ENCODE results near the gene KCNMA1. TPM values are rescaled to one million over a fixed set of nuclear protein-coding genes. Genes with fewer than 3 reads are reported as not detected.

KCNMA1 gene
- total and polyA plus RNA-seq, 4 donors: 36.2 to 95.0 (median 54.3) TPM

DNA sequence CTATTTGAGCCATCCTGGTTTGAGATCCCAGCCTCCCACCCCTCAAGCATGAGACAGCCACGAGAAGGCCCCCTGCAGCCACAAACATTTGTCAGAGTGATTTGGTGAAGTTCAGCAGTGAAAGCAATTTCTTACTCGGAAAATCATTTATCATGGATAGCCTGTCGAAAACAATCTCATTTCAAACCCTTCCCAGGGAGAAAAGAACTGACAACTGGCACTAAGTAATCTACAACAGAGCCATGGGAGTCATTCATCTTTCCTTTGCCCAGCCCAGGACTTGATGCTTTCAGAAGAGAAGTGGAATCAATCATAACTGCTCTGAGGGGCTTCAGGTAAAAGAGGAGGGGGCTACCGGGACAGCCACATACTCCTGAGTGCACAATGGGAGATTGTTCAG is 411.2 kb downstream of the KCNMA1 start:
- 10% methylated on average over 2 of the region's 4 CpGs for WGBS (ENCODE audit: insufficient coverage)
- Histone ChIP-seq H3K4me3 (ENCODE audit: low read depth, low read length) (no peak overlapping the region), H3K36me3 (ENCODE audit: control insufficient read depth, insufficient read depth, low read length) (no peaks in the 10 kb centered on the region), H3K4me1 (ENCODE audit: control insufficient read depth, insufficient read depth, low read length) (peaks cover 12% of the 10 kb centered on the region), H3K27ac (ENCODE audit: low read depth, low read length) (no peak overlapping the region), H3K27me3 (ENCODE audit: control insufficient read depth, insufficient read depth, low read length) (no peaks in the 10 kb centered on the region), H3K9me3 (ENCODE audit: control insufficient read depth, insufficient read depth, low read length) (no peaks in the 10 kb centered on the region)
- DNase-seq (ENCODE audit: low read depth in 4 of 6, low spot score in 6 of 6): peak in 1 of 6 donors; percentile 66

DNA sequence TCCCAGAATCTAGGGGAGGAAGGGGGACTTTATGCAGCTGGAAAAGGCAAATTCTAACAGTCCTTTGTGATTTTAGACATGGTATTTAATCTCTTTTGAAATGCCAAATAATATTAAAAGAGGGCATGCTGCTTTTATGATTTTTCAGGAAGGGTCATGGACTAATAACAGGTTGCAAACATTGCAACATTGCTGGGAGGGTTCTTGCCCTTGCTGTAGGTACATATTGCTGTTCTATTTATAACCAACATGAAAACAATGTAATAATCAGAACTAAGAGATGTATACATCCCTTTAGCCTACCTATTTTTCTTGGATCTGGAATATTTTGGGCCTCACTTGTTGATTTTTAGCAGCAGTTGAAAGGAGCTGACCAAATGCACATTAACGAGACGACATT is 411.6 kb downstream of the KCNMA1 start:
- no peak overlapping the region for H3K27ac ChIP-seq (ENCODE audit: low read depth, low read length)
- H3K4me3 ChIP-seq (ENCODE audit: low read depth, low read length): no peak overlapping the region
- DNase-seq (ENCODE audit: low read depth in 4 of 6, low spot score in 6 of 6): no peak
- no peaks in the 10 kb centered on the region for H3K9me3 ChIP-seq (ENCODE audit: control insufficient read depth, insufficient read depth, low read length)
- H3K4me1 ChIP-seq (ENCODE audit: control insufficient read depth, insufficient read depth, low read length): peaks cover 12% of the 10 kb centered on the region
- H3K36me3 ChIP-seq (ENCODE audit: control insufficient read depth, insufficient read depth, low read length): no peaks in the 10 kb centered on the region
- no CpG with 5 or more reads among the region's 2 CpGs for WGBS (ENCODE audit: insufficient coverage)
- no peaks in the 10 kb centered on the region for H3K27me3 ChIP-seq (ENCODE audit: control insufficient read depth, insufficient read depth, low read length)

DNA sequence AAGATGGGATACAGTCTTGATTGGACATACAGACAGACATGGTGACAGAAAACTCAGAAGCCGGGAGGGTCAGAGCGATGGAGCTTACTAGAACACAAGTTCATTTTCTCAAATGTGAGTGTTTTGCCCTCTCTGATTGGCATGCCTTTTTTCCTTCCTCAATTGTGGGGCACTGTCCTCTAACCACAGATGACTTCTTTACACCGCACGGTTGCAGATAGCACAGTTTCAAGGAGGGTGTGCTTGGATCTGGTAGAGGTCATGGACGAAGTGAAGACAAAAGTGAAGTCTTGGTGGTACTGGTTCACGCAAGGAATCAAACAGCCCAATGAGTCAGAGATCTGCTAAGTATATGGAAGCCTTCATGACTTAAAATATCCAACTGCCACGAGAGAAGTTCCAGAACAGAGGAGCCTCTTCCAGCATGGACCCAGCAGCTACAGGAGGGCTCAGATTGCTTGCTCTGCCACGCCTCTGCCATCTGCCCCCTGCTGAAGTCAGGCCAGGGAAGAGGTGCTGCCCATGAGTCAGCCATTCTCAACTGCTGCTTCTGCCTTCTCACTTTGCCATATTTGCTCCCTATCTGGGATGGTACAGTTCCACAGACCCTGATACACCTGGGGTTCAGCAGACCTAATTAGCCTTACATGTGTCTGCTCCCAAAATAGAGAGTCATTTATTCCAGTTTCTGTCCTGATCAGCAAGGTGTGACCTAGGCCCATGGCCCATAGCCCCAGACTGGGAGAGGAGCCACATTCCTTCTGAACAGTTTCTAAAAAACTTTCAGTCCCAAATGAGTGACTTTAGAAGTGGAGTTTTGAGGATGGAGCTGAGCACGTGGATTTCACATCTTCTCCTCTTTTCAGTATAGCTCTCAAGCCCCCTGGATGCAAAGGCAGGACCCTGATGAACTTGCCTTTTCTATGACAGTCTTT is 413.8 kb downstream of the KCNMA1 start:
- Histone ChIP-seq H3K9me3 (ENCODE audit: control insufficient read depth, insufficient read depth, low read length) (no peaks in the 10 kb centered on the region), H3K4me3 (ENCODE audit: low read depth, low read length) (no peak overlapping the region), H3K27ac (ENCODE audit: low read depth, low read length) (no peak overlapping the region), H3K4me1 (ENCODE audit: control insufficient read depth, insufficient read depth, low read length) (peaks cover 12% of the 10 kb centered on the region), H3K27me3 (ENCODE audit: control insufficient read depth, insufficient read depth, low read length) (no peaks in the 10 kb centered on the region), H3K36me3 (ENCODE audit: control insufficient read depth, insufficient read depth, low read length) (no peaks in the 10 kb centered on the region)
- 90% methylated on average over 8 of the region's 9 CpGs for WGBS (ENCODE audit: insufficient coverage)
- no peak for DNase-seq (ENCODE audit: low read depth in 4 of 6, low spot score in 6 of 6)

DNA sequence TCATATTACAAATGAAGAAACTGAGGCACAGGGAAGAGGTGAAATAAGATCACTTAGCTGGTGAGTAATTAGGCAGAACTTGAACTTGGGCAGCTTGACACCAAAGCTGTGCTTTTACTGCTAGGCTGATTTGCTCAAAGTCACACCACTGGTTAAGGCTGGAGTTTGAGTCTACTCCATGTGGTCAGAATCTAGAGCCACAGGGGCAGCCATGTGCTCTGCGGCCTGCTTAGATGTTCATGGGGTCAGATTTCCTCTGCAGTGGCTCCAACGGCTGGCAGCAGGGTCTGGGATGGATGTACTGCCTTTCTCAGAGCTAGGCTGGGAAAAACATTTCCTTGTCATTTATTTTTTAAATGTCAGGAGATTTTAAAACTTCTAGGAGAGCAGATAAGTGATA is 417.5 kb downstream of the KCNMA1 start:
- Histone ChIP-seq H3K36me3 (ENCODE audit: control insufficient read depth, insufficient read depth, low read length) (no peaks in the 10 kb centered on the region), H3K27me3 (ENCODE audit: control insufficient read depth, insufficient read depth, low read length) (no peaks in the 10 kb centered on the region), H3K27ac (ENCODE audit: low read depth, low read length) (no peak overlapping the region), H3K9me3 (ENCODE audit: control insufficient read depth, insufficient read depth, low read length) (no peaks in the 10 kb centered on the region), H3K4me3 (ENCODE audit: low read depth, low read length) (no peak overlapping the region), H3K4me1 (ENCODE audit: control insufficient read depth, insufficient read depth, low read length) (no peaks in the 10 kb centered on the region)
- DNase-seq (ENCODE audit: low read depth in 4 of 6, low spot score in 6 of 6): no peak
- 85% methylated on average over 2 of the region's 2 CpGs for WGBS (ENCODE audit: insufficient coverage)

DNA sequence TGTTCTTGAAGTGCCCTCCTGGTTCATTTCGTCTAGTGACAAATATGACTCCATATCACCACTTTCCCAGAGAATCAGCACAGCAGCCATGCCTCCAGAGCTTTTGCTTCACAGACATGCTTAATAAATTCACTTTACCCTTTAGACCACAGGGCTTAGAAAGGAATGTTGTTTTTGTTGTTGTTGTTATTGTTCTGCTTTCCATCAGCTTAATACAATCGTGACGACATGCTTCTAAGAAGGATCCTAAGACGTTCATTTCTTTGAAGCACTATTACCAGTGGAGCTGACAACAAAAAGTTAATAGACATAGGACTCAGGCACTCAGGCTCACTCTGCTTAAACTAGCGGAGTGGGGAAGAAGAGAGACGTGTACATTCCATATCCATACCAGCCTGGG is 418.6 kb downstream of the KCNMA1 start:
- no peak for DNase-seq (ENCODE audit: low read depth in 4 of 6, low spot score in 6 of 6)
- Histone ChIP-seq H3K9me3 (ENCODE audit: control insufficient read depth, insufficient read depth, low read length) (no peaks in the 10 kb centered on the region), H3K4me1 (ENCODE audit: control insufficient read depth, insufficient read depth, low read length) (peaks cover 5% of the 10 kb centered on the region), H3K36me3 (ENCODE audit: control insufficient read depth, insufficient read depth, low read length) (no peaks in the 10 kb centered on the region), H3K27ac (ENCODE audit: low read depth, low read length) (no peak overlapping the region), H3K4me3 (ENCODE audit: low read depth, low read length) (no peak overlapping the region), H3K27me3 (ENCODE audit: control insufficient read depth, insufficient read depth, low read length) (no peaks in the 10 kb centered on the region)
- 79% methylated on average over 2 of the region's 6 CpGs for WGBS (ENCODE audit: insufficient coverage)

DNA sequence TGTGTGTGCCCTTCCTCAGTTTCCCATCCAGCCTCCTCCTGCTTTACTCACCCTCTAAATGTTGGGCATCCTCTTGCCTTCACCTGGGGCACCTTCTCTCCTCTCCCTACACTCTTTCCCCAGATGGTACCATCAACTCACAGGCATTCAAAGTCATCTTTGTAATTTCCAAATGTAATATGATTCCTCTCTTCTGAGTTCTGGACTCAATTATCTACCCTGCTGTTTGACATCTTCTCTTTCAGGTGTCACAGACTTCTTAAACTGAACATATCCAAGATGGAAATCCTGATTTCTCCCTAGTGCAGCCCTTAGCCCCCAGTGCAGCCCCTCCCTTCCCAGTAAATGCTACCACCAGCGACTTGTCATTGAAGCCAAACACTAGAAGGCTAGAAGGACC is 422.8 kb downstream of the KCNMA1 start:
- Histone ChIP-seq H3K27me3 (ENCODE audit: control insufficient read depth, insufficient read depth, low read length) (no peaks in the 10 kb centered on the region), H3K4me3 (ENCODE audit: low read depth, low read length) (no peak overlapping the region), H3K27ac (ENCODE audit: low read depth, low read length) (no peak overlapping the region), H3K4me1 (ENCODE audit: control insufficient read depth, insufficient read depth, low read length) (peaks cover 5% of the 10 kb centered on the region), H3K36me3 (ENCODE audit: control insufficient read depth, insufficient read depth, low read length) (no peaks in the 10 kb centered on the region), H3K9me3 (ENCODE audit: control insufficient read depth, insufficient read depth, low read length) (no peaks in the 10 kb centered on the region)
- no peak for DNase-seq (ENCODE audit: low read depth in 4 of 6, low spot score in 6 of 6)
- 91% methylated on average over 1 of the region's 1 CpG for WGBS (ENCODE audit: insufficient coverage)

DNA sequence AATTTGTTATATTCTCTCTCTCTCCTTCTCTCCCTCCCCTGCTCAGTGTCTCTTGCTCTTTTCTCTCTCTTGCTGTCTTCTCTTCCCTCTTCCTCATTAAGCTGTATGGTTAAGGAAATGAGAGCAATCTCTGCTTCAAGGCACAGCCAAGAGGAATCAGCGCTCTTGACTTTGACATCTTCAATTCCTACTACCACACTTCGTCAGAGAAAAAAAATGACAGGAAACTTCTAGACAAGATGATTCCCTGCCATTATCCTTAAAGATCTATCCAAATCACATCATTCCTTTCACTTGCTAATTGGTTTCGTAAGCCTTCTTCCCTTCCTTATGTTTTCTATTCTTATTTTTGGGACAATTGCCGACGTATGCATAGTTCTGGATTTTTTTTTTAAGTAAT is 425.0 kb downstream of the KCNMA1 start:
- 75% methylated on average over 1 of the region's 5 CpGs for WGBS (ENCODE audit: insufficient coverage)

DNA sequence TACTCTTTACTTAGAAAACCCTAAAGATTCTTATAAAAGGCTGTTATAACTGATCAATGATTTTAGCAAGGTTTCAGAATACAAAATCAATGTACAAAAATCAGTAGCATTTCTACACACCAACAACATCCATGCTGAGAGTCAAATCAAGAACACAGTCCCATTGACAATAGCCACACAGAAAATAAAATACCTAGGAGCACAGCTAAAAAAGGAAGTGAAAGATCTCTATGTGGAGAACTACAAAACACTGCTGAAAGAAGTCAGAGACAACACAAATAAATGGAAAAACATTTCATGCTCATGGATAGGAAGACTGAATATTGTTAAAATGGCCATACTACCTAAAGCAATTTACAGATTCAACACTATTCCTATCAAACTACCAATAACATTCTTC is 427.0 kb downstream of the KCNMA1 start:
- Histone ChIP-seq H3K36me3 (ENCODE audit: control insufficient read depth, insufficient read depth, low read length) (no peaks in the 10 kb centered on the region), H3K4me1 (ENCODE audit: control insufficient read depth, insufficient read depth, low read length) (peaks cover 5% of the 10 kb centered on the region), H3K4me3 (ENCODE audit: low read depth, low read length) (no peak overlapping the region), H3K27ac (ENCODE audit: low read depth, low read length) (no peak overlapping the region), H3K27me3 (ENCODE audit: control insufficient read depth, insufficient read depth, low read length) (no peaks in the 10 kb centered on the region), H3K9me3 (ENCODE audit: control insufficient read depth, insufficient read depth, low read length) (no peaks in the 10 kb centered on the region)
- no peak for DNase-seq (ENCODE audit: low read depth in 4 of 6, low spot score in 6 of 6)

More for the DNA sequence above, 425.0 kb downstream of the KCNMA1 start:
- Histone ChIP-seq H3K9me3 (ENCODE audit: control insufficient read depth, insufficient read depth, low read length) (no peaks in the 10 kb centered on the region), H3K27me3 (ENCODE audit: control insufficient read depth, insufficient read depth, low read length) (no peaks in the 10 kb centered on the region), H3K36me3 (ENCODE audit: control insufficient read depth, insufficient read depth, low read length) (no peaks in the 10 kb centered on the region), H3K27ac (ENCODE audit: low read depth, low read length) (no peak overlapping the region), H3K4me3 (ENCODE audit: low read depth, low read length) (no peak overlapping the region), H3K4me1 (ENCODE audit: control insufficient read depth, insufficient read depth, low read length) (peaks cover 5% of the 10 kb centered on the region)
- no peak for DNase-seq (ENCODE audit: low read depth in 4 of 6, low spot score in 6 of 6)

DNA sequence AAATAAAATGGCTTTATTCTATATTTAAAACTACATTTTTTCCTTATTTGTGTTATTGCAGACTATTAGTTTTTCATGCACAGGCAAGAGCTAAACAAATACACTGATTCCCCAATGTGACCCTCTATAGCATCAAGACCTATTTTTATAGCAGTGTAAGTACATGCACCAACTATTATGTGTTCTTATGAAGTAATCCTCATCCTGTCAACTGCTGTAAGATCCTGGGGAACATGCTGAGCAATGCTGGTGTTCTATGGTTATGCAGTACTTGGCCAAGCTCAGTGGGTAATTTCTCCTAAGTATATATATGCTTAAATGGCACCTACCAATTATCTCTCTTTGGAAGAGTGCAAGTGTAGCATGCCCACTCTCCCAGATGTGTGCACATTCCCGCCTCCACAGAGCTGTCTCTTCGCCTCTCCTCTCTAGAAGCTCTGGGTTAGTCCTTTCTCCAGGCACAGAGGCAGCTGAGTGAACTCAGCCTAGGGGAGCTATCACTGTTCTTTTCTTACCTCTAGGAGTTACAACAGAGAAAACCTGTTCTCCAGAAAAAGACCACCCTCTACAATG is 428.8 kb downstream of the KCNMA1 start:
- no peaks in the 10 kb centered on the region for H3K9me3 ChIP-seq (ENCODE audit: control insufficient read depth, insufficient read depth, low read length)
- no peak for DNase-seq (ENCODE audit: low read depth in 4 of 6, low spot score in 6 of 6)
- WGBS (ENCODE audit: insufficient coverage): no CpG with 5 or more reads among the region's 2 CpGs
- H3K4me3 ChIP-seq (ENCODE audit: low read depth, low read length): no peak overlapping the region
- no peak overlapping the region for H3K27ac ChIP-seq (ENCODE audit: low read depth, low read length)
- H3K36me3 ChIP-seq (ENCODE audit: control insufficient read depth, insufficient read depth, low read length): no peaks in the 10 kb centered on the region
- H3K27me3 ChIP-seq (ENCODE audit: control insufficient read depth, insufficient read depth, low read length): no peaks in the 10 kb centered on the region
- no peaks in the 10 kb centered on the region for H3K4me1 ChIP-seq (ENCODE audit: control insufficient read depth, insufficient read depth, low read length)

DNA sequence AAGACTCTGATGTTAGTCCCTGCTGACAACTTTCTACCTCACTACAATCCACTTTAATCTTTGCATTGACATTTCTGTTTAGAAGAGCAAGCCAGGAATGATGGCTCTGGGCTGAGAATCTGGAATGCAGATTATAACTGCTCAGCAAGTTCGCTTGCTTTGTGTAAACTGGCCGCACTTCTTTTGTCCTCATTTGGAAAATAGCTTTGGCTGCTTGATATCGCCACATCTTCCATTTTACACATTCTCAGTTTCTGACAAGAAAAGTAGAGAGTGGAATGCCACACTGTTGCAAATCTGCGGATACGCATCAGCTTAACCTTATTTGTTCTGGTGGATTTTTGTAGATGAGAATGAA is 429.8 kb downstream of the KCNMA1 start:
- no peaks in the 10 kb centered on the region for H3K36me3 ChIP-seq (ENCODE audit: control insufficient read depth, insufficient read depth, low read length)
- WGBS (ENCODE audit: insufficient coverage): 76% methylated on average over 2 of the region's 5 CpGs
- no peaks in the 10 kb centered on the region for H3K4me1 ChIP-seq (ENCODE audit: control insufficient read depth, insufficient read depth, low read length)
- H3K27me3 ChIP-seq (ENCODE audit: control insufficient read depth, insufficient read depth, low read length): no peaks in the 10 kb centered on the region
- no peaks in the 10 kb centered on the region for H3K9me3 ChIP-seq (ENCODE audit: control insufficient read depth, insufficient read depth, low read length)
- no peak overlapping the region for H3K27ac ChIP-seq (ENCODE audit: low read depth, low read length)
- no peak for DNase-seq (ENCODE audit: low read depth in 4 of 6, low spot score in 6 of 6)
- no peak overlapping the region for H3K4me3 ChIP-seq (ENCODE audit: low read depth, low read length)

All from spinal cord (tissue), 10 donors.